PC-3 (cell line): ENCODE results near the gene ERCC4. TPM values are rescaled to one million over a fixed set of nuclear protein-coding genes. Genes with fewer than 3 reads are reported as not detected.
A peak's percentile ranks its signal among the peaks of the same experiment; 100 is the strongest.

Experiments used
- ATAC-seq: fragments of 200-7000 bp; cut with Tn5 transposase; 2 replicates; pipeline ENCODE4 v1.9.1; 2020; ENCODE audit warnings: mild to moderate bottlenecking, moderate library complexity
- BruUV-seq: library from RNA; stranded (reverse); fragments of 400-500 nt; replicated peaks from 2 replicates; lab custom pipeline; 2021; lab: Mats Ljungman, UMichigan
- CTCF ChIA-PET: fragments of 300-600 bp; sonication (Branson Sonifier 250); formaldehyde crosslinking; loops from one replicate; lab custom pipeline; 2022; ENCODE audit warnings: antibody characterized with exemption; lab: Charles Lee
- POLR2A ChIA-PET: fragments of 300-600 bp; sonication (Branson Sonifier 250); formaldehyde crosslinking; loops from one replicate; lab custom pipeline; 2022; ENCODE audit warnings: antibody characterized with exemption; ENCODE audit not compliant: unreplicated experiment; lab: Charles Lee
- DNase-seq: peaks from one replicate; pipeline ENCODE4 v3.0.0-alpha.2; 2015
- H2AFZ ChIP-seq: fragments of 300-600 bp; sonication (generic); 2 replicates; pipeline ENCODE4 v1.6.0; 2016; ENCODE audit warnings: antibody characterized with exemption, low read length
- H3F3A ChIP-seq: fragments of 300-600 bp; sonication (generic); one replicate; pipeline ENCODE4 v1.6.0; 2017; ENCODE audit warnings: antibody characterized with exemption, low read length, control low read depth, mild to moderate bottlenecking; ENCODE audit not compliant: unreplicated experiment
- H3K27ac ChIP-seq: fragments of 300-600 bp; sonication (generic); 2 replicates; pipeline ENCODE4 v1.5.1; 2016; ENCODE audit warnings: mild to moderate bottlenecking, low read length
- H3K27me3 ChIP-seq: fragments of 300-600 bp; sonication (generic); 2 replicates; pipeline ENCODE4 v1.6.1; 2016; ENCODE audit warnings: low read length, mixed read lengths
- H3K36me3 ChIP-seq: fragments of 300-600 bp; sonication (generic); 2 replicates; pipeline ENCODE4 v1.6.1; 2016; ENCODE audit warnings: low read depth, mixed run types, low read length, mixed read lengths
- H3K4me1 ChIP-seq: fragments of 300-600 bp; sonication (generic); 2 replicates; pipeline ENCODE4 v1.5.1; 2016; ENCODE audit warnings: low read length; ENCODE audit not compliant: insufficient read depth
- H3K4me2 ChIP-seq: fragments of 300-600 bp; sonication (generic); 2 replicates; pipeline ENCODE4 v1.6.0; 2016; ENCODE audit warnings: low read length
- H3K4me3 ChIP-seq: fragments of 300-600 bp; sonication (generic); 2 replicates; pipeline ENCODE4 v1.5.1; 2016; ENCODE audit warnings: mild to moderate bottlenecking, low read length, mixed read lengths
- H3K79me2 ChIP-seq: fragments of 300-600 bp; sonication (generic); 2 replicates; pipeline ENCODE4 v1.6.1; 2017; ENCODE audit warnings: low read length, mixed read lengths
- H3K9ac ChIP-seq: fragments of 300-600 bp; sonication (generic); 2 replicates; pipeline ENCODE4 v1.6.0; 2016; ENCODE audit warnings: mild to moderate bottlenecking, low read length
- H3K9me2 ChIP-seq: fragments of 300-600 bp; sonication (generic); replicated peaks from 2 replicates; pipeline ENCODE4 v1.6.1; 2016; ENCODE audit warnings: mixed run types, low read length, mixed read lengths
- H3K9me3 ChIP-seq: fragments of 300-600 bp; sonication (generic); 2 replicates; pipeline ENCODE4 v1.6.1; 2016; ENCODE audit warnings: low read length, mixed read lengths
- H4K20me1 ChIP-seq: fragments of 300-600 bp; sonication (generic); 2 replicates; pipeline ENCODE4 v1.6.1; 2016; ENCODE audit warnings: low read length, mixed read lengths
- EZH2 ChIP-seq: fragments of 300-600 bp; sonication (generic); IDR thresholded peaks from one replicate; pipeline ENCODE4 v1.6.1; 2017; ENCODE audit warnings: antibody characterized with exemption, mild to moderate bottlenecking, low read length; ENCODE audit not compliant: unreplicated experiment
- EZH2phosphoT487 ChIP-seq: fragments of 300-600 bp; sonication (generic); IDR thresholded peaks from 2 replicates; pipeline ENCODE4 v1.6.1; 2018; ENCODE audit warnings: mild to moderate bottlenecking, antibody characterized with exemption, low read length, borderline replicate concordance
- intact Hi-C: fragments of 100-400 bp; cut with micrococcal nuclease; formaldehyde crosslinking; loops from 2 replicates; pipeline ENCODE4 v1.9.0; 2023
- total RNA-seq: library from RNA; depleted of rRNA; stranded (reverse); fragments of >200 nt; gene quantifications from 2 replicates; pipeline ENCODE4 v1.2.3, GENCODE V29; 2014
- TF ChIP-seq, protein P1 (sequence below): fragments of 300-600 bp; sonication (generic); conservative IDR thresholded peaks from 2 replicates; pipeline ENCODE4 v1.5.1; 2017; ENCODE audit warnings: antibody characterized with exemption, low read depth, mild to moderate bottlenecking, low read length

ERCC4 gene
- total RNA-seq, 1 experiment from 2014 or later, result 3.2 TPM

DNA sequence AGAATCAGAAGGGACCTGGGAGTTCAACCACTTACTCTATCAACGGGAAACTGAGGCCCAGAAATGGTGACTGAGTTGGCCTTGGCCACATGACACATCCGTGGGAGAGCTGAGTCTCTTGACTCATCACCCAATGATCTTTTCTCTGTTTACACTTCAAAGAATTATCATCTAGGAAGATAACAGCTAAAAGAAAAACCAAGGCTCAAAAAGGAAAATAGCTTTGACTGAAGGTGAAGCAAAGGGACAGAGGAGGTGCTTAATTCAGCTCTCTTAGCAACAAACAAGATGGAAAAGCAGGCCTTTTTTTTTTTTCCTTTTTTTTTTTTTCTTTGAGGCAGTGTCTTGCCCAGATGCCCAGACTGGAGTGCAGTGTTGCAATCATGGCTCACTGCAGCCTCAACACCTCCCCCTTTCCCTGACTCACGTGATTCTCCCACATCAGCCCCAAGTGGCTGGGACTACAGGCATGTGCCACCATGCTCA is 16.7 kb downstream of the ERCC4 start:
- BruUV-seq, result no TSS peak
- Histone ChIP-seq H3F3A (no peaks in the 10 kb centered on the region), H3K27ac (no peak overlapping the region), H3K79me2 (no peaks in the 10 kb centered on the region), H3K4me1 (peaks cover 4% of the 10 kb centered on the region; the same call in 1 of the 2 replicates), H4K20me1 (no peaks in the 10 kb centered on the region), H3K36me3 (peaks cover 15% of the 10 kb centered on the region), H3K9me3 (no peaks in the 10 kb centered on the region), H3K4me3 (no peak overlapping the region), H3K9ac (no peak overlapping the region), H3K4me2 (no peak overlapping the region), H2AFZ (no peak overlapping the region), H3K9me2 (no peaks in the 10 kb centered on the region), H3K27me3 (no peaks in the 10 kb centered on the region)
- DNase-seq, result peak; percentile 16
- intact Hi-C loops, result no loop called here
- TF ChIP-seq, protein P1, sequence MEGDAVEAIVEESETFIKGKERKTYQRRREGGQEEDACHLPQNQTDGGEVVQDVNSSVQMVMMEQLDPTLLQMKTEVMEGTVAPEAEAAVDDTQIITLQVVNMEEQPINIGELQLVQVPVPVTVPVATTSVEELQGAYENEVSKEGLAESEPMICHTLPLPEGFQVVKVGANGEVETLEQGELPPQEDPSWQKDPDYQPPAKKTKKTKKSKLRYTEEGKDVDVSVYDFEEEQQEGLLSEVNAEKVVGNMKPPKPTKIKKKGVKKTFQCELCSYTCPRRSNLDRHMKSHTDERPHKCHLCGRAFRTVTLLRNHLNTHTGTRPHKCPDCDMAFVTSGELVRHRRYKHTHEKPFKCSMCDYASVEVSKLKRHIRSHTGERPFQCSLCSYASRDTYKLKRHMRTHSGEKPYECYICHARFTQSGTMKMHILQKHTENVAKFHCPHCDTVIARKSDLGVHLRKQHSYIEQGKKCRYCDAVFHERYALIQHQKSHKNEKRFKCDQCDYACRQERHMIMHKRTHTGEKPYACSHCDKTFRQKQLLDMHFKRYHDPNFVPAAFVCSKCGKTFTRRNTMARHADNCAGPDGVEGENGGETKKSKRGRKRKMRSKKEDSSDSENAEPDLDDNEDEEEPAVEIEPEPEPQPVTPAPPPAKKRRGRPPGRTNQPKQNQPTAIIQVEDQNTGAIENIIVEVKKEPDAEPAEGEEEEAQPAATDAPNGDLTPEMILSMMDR, result no peak
- TF ChIP-seq EZH2 (no peak), EZH2phosphoT487 (no peak)
- ATAC-seq, result no peak
- ChIA-PET POLR2A (no interaction called here), CTCF (no interaction called here)

DNA sequence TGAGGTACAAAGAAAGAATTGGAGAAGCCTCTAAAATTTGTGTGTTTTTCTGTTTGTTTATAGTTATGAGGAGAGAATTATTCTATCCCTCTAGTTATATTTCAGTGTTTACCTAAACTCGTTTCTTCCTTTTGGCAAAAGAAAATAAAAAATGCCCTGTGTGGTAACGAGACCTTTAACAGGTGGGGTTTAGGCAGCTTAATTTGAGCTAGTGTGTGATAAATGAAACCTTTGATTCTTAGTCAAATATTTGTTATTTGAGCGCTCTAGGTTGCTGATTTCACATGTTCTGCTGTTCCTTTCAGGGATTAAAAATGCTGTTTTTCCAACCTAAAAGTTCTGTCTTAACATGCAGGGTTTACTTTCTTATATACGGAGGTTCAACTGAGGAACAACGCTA is 17.5 kb downstream of the ERCC4 start:
- H3K27me3 ChIP-seq, result no peaks in the 10 kb centered on the region
- H3K36me3 ChIP-seq, result peaks cover 15% of the 10 kb centered on the region
- no peak for ATAC-seq
- H3K4me2 ChIP-seq, result no peak overlapping the region
- H3K79me2 ChIP-seq, result no peaks in the 10 kb centered on the region
- H3F3A ChIP-seq, result no peaks in the 10 kb centered on the region
- H4K20me1 ChIP-seq, result no peaks in the 10 kb centered on the region
- peaks cover 4% of the 10 kb centered on the region; the same call in 1 of the 2 replicates for H3K4me1 ChIP-seq
- H3K9me3 ChIP-seq, result no peaks in the 10 kb centered on the region
- no peak overlapping the region for H3K9ac ChIP-seq
- H3K27ac ChIP-seq, result no peak overlapping the region
- no peak overlapping the region for H2AFZ ChIP-seq
- no peak for TF ChIP-seq EZH2
- TF ChIP-seq, protein P1, result no peak
- no peak for TF ChIP-seq EZH2phosphoT487
- BruUV-seq, result no TSS peak
- no peak for DNase-seq
- H3K9me2 ChIP-seq, result no peaks in the 10 kb centered on the region
- CTCF ChIA-PET, result no interaction called here
- POLR2A ChIA-PET, result no interaction called here
- intact Hi-C loops, result no loop called here
- H3K4me3 ChIP-seq, result no peak overlapping the region

DNA sequence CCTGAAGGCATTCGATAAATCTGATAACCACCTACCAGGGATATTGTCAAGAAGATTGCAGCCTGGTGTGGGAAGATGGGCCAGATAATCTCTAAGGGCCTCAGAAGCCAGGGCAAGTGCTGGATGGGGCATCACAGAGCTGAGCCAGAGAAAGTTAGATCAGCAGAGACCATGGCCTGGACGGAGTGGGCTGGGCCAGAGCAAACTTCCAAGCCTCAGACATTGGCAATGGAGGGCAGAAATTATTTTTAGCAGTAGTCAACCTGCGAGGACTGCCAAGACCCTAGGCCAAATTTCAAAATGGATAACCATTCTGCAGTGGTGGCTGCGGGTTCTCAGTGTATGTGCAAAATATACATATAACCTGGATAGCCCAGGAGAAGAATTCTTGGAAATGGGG is 18.5 kb downstream of the ERCC4 start:
- Histone ChIP-seq H3K9me2 (no peaks in the 10 kb centered on the region), H3K27me3 (no peaks in the 10 kb centered on the region), H4K20me1 (no peaks in the 10 kb centered on the region), H3K4me2 (no peak overlapping the region), H3K36me3 (peaks cover 15% of the 10 kb centered on the region), H3K27ac (no peak overlapping the region), H3K9ac (no peak overlapping the region), H3K9me3 (no peaks in the 10 kb centered on the region), H3K79me2 (no peaks in the 10 kb centered on the region), H2AFZ (no peak overlapping the region), H3K4me1 (peaks cover 4% of the 10 kb centered on the region; the same call in 1 of the 2 replicates), H3F3A (no peaks in the 10 kb centered on the region), H3K4me3 (no peak overlapping the region)
- CTCF ChIA-PET, result no interaction called here
- ATAC-seq (no peak), DNase-seq (no peak)
- TF ChIP-seq EZH2phosphoT487, result no peak
- no peak for TF ChIP-seq EZH2
- TF ChIP-seq, protein P1, result no peak
- no TSS peak for BruUV-seq
- intact Hi-C loops, result no loop called here
- POLR2A ChIA-PET, result no interaction called here
